Superior temporal gyrus (tissue), 1 donor: ENCODE results near the gene PNPO.
"Not testable (repeated sequence)": the region's sequence is repeated elsewhere in the genome, so short reads cannot be mapped to it uniquely, and the experiment has no call there.

ENCODE experiments used
- DNase-seq: peaks from one replicate; pipeline ENCODE4 v3.0.0-alpha.2; 2016; ENCODE audit errors: extremely low spot score

The PNPO gene

DNA sequence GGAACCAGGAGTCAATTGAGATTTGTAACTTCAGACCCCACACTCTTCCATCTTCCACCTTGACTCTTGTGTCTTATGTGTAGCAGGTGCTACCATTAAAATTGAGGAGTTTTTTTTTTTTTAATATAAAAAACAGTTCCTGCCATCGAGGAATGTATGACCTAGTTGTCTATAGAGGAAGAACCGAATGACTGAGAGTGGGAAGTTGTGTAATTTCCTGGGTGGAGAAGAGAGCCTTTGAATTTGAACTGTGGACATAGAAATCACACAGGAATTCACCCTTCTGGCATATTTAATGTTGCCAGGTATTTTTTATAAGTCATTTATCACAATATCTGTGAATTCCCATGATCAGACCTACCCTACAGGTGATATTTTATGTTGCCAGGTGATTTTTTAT is 23.4 kb upstream of the PNPO start:
- DNase-seq: no peak

DNA sequence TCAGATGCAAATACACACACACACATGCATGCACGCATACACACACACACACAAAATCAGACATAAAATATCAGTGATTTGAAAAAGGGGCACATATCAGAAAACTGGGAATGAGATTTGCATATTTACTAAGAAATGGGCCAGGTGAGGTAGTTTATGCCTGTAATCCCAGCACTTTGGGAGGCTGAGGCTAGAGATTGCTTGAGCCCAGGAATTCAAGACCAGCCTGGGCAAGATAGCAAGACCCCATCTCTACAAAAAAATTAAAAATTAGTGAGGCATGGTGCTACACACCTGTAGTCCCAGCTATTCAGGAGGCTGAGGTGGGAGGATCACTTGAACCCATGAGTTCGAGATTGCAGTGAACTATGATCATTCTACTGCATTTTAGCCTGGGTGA is 22.4 kb upstream of the PNPO start:
- DNase-seq: no peak

GRCh38 chr17:47919889-47920288 is 21.5 kb upstream of the PNPO start:
- not testable (repeated sequence) for DNase-seq

- no peak for DNase-seq
These were observed 16.3 kb upstream of the PNPO start for GRCh38 chr17:47924785-47925677.

- DNase-seq: no peak
These were observed 15.7 kb upstream of the PNPO start for GRCh38 chr17:47925678-47925988.

DNA sequence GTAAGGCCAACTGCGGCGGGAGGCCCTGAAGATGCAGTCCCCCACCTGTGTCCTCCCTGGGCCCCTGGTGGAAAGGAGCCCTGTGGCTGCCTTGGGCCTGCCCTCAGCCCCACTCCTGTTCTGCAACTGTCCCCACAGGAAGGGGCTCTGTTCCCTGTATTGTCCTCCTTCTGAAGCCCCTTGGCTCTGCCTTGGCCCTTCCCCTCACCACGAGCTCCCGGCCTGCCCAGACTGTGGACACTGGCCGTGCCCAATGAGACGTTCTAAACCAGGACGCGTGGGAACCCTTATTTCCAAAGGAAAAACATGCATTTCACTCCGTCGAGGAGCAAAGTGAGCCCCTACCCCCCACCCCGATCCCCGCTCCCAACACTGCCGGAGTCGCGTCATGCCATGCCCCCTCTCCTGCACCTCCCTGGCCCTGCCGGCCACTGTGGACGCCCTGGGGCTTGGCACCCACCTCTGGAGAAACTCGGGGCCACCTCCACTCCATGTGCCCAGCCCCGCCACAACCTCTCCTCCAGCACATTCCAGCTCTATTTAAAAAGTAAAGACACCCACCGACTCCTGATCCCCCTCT is 13.5 kb upstream of the PNPO start:
- no peak for DNase-seq

DNA sequence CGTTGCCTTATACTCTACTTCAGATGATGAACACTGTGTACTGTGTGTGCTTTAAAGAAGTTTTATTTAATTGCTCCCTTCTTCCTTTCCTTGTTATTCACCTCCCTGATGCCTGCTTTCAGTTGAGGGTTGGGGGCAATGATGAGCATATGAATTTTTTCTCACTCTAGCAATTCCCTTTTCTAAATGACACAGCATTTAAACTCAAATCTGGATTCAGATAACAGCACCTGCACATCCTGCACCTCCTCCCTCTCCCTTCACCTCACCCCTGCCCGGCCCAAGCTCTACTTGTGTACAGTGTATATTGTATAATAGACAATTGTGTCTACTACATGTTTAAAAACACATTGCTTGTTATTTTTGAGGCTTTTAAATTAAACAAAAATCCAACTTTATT is 13.0 kb upstream of the PNPO start:
- no peak for DNase-seq

DNA sequence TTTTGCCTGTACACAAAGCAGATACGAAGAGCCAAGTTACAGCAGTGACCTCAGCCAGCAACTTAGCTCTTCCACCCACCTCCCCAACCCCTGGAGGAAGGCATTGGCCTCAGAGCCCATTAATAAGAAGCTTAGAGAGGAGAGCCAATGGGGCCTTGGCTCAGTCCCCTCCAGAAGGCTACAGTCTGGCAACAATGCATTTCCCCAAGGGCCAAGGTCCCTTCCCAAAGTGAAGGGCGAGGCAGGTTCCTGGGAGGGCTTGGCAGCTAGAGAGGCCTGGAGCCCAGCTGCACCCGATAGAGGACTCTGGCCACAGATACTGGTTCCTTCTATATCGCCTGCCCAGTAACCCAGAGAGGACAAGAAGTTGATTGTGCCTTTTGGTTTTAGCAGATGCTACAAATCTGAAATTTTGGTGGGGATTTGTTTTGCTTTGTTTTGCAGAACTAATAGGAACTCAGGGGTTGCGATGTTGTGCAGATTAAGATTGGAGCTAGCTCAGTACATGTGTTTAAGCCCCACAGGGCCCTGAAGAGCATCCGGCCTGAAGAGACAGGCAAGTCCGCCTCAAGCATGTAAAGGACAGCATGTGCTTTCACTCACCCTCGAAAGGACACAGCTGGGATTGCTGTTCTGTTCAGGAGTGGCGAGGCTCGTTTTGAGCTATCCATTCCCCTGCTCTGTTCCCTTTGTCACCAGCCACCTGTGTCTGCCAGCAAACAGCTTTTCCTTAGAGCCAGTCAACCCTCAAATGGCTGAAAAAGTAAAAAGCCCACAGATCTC is 12.0 kb upstream of the PNPO start:
- no peak for DNase-seq

- no peak for DNase-seq
These were observed 9.5 kb upstream of the PNPO start for GRCh38 chr17:47931848-47932247.

GRCh38 chr17:47934856-47935255 is 6.5 kb upstream of the PNPO start:
- DNase-seq: no peak

DNA sequence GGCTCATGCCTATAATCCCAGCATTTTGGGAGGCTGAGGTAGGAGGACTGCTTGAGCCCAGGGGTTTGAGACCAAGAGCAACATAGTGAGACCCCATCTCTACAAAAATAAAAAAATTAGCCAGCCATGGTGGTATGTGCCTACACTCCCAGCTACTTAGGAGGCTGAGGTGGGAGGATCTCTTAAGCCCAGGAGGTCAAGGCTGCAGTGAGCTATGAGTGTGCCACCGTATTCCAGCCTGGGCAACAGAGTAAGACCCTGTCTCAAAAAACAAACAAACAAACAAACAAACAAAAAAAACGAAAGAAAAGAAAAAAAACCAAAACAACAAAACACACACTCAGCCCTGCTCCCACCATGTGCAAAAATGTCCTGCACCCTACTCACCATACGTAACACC is 5.9 kb upstream of the PNPO start:
- not testable (repeated sequence) for DNase-seq

DNA sequence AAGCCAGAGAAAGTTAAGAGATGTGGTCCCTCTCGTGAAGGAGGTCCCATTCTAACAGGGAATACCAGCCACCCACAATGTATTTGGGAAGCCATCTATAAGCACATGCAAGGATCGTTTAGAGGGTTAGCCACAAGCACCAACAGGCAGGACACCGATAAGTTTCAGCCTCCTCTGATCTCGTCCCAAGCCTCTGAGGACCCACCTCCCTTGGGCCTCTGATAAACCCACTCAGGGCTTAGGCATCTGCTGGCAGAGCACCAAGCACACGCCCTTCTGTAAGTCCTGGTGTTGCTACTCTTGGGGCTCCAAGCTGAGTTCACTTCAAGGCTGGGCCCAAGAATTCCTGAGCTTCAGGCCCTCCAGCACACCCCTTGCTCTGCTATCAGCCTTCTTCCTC is 5.4 kb upstream of the PNPO start:
- no peak for DNase-seq

DNA sequence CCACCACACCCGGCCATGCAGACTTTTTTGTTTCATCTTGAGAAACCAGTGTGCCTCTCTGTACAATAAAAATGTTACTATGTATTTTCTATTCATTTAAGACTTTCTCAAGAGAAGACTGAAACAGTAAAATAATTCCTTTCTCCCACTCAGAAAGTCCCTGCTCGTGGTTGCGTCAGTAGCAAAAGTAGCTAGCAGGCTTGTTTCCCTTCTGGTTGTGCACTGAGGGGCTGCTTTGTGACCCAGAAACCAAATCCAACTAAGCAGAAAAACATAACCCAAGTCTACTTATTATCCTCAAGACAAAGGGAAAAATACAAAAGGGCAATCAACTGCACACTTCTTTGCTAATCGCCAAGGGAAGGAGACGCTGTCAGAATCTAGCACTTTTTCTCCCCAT is 3.4 kb upstream of the PNPO start:
- DNase-seq: no peak

DNA sequence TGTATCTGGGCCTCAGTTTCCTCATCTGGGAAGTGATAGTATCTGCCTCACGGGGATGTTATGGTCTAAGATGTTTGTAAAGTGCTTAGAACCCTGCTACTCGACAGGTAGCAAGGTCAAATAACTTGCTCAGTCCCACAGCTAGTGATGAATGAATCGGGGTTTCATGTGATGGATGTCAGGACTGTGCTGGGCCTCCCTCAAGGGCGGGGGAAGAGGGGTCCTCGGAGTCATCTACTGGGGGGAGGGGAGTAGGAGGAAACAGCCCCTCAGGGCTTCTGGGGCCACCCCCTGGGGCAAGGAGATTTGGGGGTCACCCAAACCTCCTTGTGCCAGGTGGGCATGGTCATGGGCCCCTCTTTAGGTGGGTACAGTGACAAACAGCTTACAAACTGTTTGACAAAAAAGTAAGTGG is 732 bp downstream of the PNPO start:
- DNase-seq: peak; percentile 11

DNA sequence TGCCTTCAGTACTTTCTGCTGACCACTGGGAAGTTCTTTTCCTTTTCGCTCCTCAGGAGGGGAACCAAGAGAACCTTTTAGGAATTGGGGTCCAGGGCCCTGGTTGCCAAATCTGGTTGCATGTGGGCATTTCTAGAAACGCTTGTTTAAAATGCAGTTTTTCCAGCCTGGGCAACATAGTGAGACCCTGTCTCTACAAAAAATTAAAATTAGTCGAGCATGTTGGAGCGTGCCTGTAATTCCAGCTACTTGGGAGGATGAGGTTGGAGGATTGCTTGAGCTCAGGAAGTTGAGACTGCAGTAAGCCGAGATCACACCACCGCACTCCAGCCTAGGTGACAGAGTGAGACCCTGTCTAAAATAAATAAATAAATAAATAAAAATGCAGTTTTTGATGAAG is 1.2 kb downstream of the PNPO start:
- DNase-seq: no peak

DNA sequence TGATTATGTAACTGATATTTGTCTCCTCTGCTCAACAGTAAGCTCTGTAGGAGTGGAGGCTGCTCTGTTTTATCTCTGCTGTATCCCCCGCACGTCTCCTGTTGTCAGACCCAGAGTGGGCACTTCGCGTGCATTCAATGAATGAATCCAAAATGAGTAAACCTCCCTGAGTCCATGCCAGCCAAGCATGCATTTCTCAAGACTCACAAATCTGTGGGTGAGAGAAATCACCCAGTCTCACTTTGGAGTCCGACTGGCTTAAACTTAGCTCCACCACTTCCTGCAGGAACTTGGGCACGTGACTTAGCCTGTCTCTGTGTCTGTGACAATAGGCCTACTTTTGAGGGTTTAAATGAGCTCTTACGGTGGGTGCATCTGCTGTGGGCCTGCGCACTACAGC is 3.7 kb downstream of the PNPO start:
- DNase-seq: peak; percentile 49

- DNase-seq: no peak
These were observed 4.4 kb downstream of the PNPO start for GRCh38 chr17:47945529-47946508.

DNA sequence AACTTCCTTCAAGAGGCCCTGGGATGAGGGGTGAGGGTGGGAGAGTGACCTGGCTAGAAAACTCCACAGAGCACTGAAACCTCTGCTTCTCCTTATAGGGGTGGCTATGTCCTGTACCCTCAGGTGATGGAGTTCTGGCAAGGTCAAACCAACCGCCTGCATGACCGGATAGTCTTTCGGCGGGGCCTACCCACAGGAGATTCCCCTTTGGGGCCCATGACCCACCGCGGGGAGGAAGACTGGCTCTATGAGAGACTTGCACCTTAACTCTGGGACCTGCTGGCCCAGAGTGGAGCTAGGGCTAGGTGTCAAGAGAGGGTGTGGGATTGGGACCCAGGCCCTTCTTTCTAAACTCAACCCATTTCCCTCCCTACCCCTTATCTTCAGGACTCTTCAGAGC is 5.1 kb downstream of the PNPO start:
- DNase-seq: no peak

GRCh38 chr17:47946929-47947397 is 5.6 kb downstream of the PNPO start:
- peak; percentile 72 for DNase-seq

DNA sequence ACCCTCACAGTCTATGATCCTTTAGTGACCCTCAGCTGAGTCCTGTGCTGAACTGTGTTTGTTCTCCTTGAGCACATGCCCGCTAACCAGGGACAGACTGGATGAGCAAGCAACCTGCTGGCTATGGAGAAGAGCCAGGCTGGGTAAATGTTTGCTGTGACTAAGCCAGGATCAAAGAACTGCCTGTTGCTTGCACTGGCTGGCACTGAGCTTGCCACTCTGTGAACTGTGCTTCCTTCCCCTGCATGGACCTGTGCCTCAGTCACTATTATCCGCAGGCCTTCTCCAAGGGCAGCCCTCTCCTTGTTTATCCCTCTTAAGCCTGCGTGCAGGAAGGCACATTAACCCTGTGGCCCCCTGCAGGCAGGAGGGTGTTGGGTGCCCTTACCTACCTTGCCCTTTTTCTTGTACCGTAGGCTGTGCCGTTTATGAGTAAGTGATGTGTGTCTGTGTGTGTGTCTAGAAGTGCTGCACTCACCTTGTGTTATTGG is 7.4 kb downstream of the PNPO start:
- DNase-seq: no peak

DNA sequence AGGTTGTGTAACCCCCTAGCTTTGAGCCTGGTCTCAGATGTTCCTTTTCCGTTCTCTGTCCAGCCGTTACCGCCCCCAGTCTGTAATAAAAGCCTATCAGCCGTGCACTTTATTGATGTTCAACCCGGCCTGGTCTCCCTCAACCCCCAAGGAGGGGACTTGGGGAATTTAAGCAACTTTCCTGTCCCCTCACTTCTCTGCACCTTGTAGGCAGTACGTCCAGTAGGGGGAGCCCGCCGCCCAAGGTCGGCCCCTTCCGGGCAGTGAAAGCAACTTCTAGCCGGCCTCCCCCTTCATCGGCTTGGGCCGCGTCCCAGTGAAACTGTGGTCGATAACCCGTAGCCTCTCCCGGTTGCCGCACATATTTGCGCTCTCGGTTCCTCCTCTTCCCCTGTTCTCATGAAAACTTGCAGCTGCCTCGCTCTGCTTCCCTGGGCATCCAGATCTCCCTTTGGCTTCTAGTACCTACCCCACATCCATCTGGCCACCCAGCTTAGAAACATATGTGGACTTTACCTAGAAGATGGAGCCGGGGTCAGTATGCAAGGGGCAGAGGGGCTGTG is 7.9 kb downstream of the PNPO start:
- peak; percentile 83 for DNase-seq
